ENCODE data around the gene GSC.
"Not testable (repeated sequence)": the region's sequence is repeated elsewhere in the genome, so short reads cannot be mapped to it uniquely, and the experiment has no call there.

Gene GSC

GRCh38 chr14:94801225-94801624 lies 31.3 kb upstream of the GSC start:
- Histone ChIP-seq H3K4me3 (ENCODE audit: low read length in 2 of 2) (peak overlapping the region in 1 of 2 donors; percentile 60), H3K9me3 (replicated peaks in 1 of 2; ENCODE audit: control insufficient read depth in 2 of 2, insufficient read depth in 1 of 2, low read depth in 1 of 2, low read length in 2 of 2) (no peaks in the 10 kb centered on the region), H3K36me3 (replicated peaks in 1 of 2; ENCODE audit: control insufficient read depth in 2 of 2, insufficient read depth in 2 of 2, low read length in 2 of 2) (no peaks in the 10 kb centered on the region), H3K79me1 (ENCODE audit: low read depth, low read length) (no peaks in the 10 kb centered on the region), H2BK120ac (ENCODE audit: low read depth, low read length) (no peak overlapping the region), H3K18ac (ENCODE audit: low read length) (no peak overlapping the region), H2BK15ac (ENCODE audit: low read length) (no peak overlapping the region), H3K14ac (ENCODE audit: low read length) (no peak overlapping the region), H3K23ac (ENCODE audit: low read depth, low read length, poor library complexity) (no peak overlapping the region), H2BK12ac (ENCODE audit: low read length) (no peak overlapping the region), H2AK5ac (ENCODE audit: low read depth, low read length) (no peak overlapping the region), H3K27me3 (ENCODE audit: control insufficient read depth in 3 of 3, insufficient read depth in 3 of 3, low read depth in 1 of 3, low read length in 3 of 3) (no peaks in the 10 kb centered on the region), H3K4me1 (ENCODE audit: control insufficient read depth in 2 of 2, insufficient read depth in 1 of 2, low read depth in 1 of 2, low read length in 2 of 2) (no peaks in the 10 kb centered on the region), H2AFZ (ENCODE audit: low read length) (no peak overlapping the region), H3K4me2 (ENCODE audit: insufficient read depth, low read length, poor library complexity, severe bottlenecking) (no peak overlapping the region), H3K27ac (replicated peaks; ENCODE audit: low read length) (no peak overlapping the region), H4K91ac (ENCODE audit: low read depth, low read length, poor library complexity) (no peak overlapping the region), H2BK5ac (ENCODE audit: low read length) (no peak overlapping the region), H3K9ac (ENCODE audit: low read depth, low read length, poor library complexity) (no peak overlapping the region), H3K4ac (ENCODE audit: low read length) (no peak overlapping the region), H4K8ac (ENCODE audit: low read depth, low read length) (no peak overlapping the region)
- no CpG with 5 or more reads among the region's 8 CpGs for WGBS, 2 donors (ENCODE audit: extremely low coverage in 2 of 2, insufficient read length in 2 of 2, insufficient replicate concordance in 1 of 2)
- no peak for DNase-seq (ENCODE audit: low spot score)

- no CpG with 5 or more reads among the region's 9 CpGs for WGBS, 2 donors (ENCODE audit: extremely low coverage in 2 of 2, insufficient read length in 2 of 2, insufficient replicate concordance in 1 of 2)
- H3K27me3 ChIP-seq (ENCODE audit: control insufficient read depth in 3 of 3, insufficient read depth in 3 of 3, low read depth in 1 of 3, low read length in 3 of 3): not testable (repeated sequence)
Observed at GRCh38 chr14:94800764-94801163, 30.9 kb upstream of the GSC start.

GRCh38 chr14:94797887-94798286 lies 28.0 kb upstream of the GSC start:
- Histone ChIP-seq H2AK5ac (ENCODE audit: low read depth, low read length) (no peak overlapping the region), H3K23ac (ENCODE audit: low read depth, low read length, poor library complexity) (no peak overlapping the region), H4K91ac (ENCODE audit: low read depth, low read length, poor library complexity) (no peak overlapping the region), H2BK15ac (ENCODE audit: low read length) (no peak overlapping the region), H3K27ac (replicated peaks; ENCODE audit: low read length) (no peak overlapping the region), H3K4me3 (ENCODE audit: low read length in 2 of 2) (no peak overlapping the region), H3K79me1 (ENCODE audit: low read depth, low read length) (no peaks in the 10 kb centered on the region), H2AFZ (ENCODE audit: low read length) (no peak overlapping the region), H4K8ac (ENCODE audit: low read depth, low read length) (no peak overlapping the region), H2BK120ac (ENCODE audit: low read depth, low read length) (no peak overlapping the region), H3K9me3 (replicated peaks in 1 of 2; ENCODE audit: control insufficient read depth in 2 of 2, insufficient read depth in 1 of 2, low read depth in 1 of 2, low read length in 2 of 2) (no peaks in the 10 kb centered on the region), H2BK12ac (ENCODE audit: low read length) (no peak overlapping the region), H3K4me2 (ENCODE audit: insufficient read depth, low read length, poor library complexity, severe bottlenecking) (no peak overlapping the region), H3K27me3 (ENCODE audit: control insufficient read depth in 3 of 3, insufficient read depth in 3 of 3, low read depth in 1 of 3, low read length in 3 of 3) (peaks cover 0 to 2% (median 0%) of the 10 kb centered on the region in 3 experiments), H3K9ac (ENCODE audit: low read depth, low read length, poor library complexity) (no peak overlapping the region), H3K14ac (ENCODE audit: low read length) (no peak overlapping the region), H3K18ac (ENCODE audit: low read length) (no peak overlapping the region), H2BK5ac (ENCODE audit: low read length) (no peak overlapping the region), H3K36me3 (replicated peaks in 1 of 2; ENCODE audit: control insufficient read depth in 2 of 2, insufficient read depth in 2 of 2, low read length in 2 of 2) (no peaks in the 10 kb centered on the region), H3K4me1 (ENCODE audit: control insufficient read depth in 2 of 2, insufficient read depth in 1 of 2, low read depth in 1 of 2, low read length in 2 of 2) (peaks cover 0 to 2% of the 10 kb centered on the region in 2 donors), H3K4ac (ENCODE audit: low read length) (no peak overlapping the region)
- DNase-seq (ENCODE audit: low spot score): no peak
- WGBS, 2 donors (ENCODE audit: extremely low coverage in 2 of 2, insufficient read length in 2 of 2, insufficient replicate concordance in 1 of 2): no CpG with 5 or more reads among the region's 2 CpGs

More at GRCh38 chr14:94800764-94801163, 30.9 kb upstream of the GSC start:
- not testable (repeated sequence) for H3K27ac ChIP-seq (replicated peaks; ENCODE audit: low read length); H2AFZ ChIP-seq (ENCODE audit: low read length); DNase-seq (ENCODE audit: low spot score); H3K36me3 ChIP-seq (replicated peaks in 1 of 2; ENCODE audit: control insufficient read depth in 2 of 2, insufficient read depth in 2 of 2, low read length in 2 of 2); H3K4me2 ChIP-seq (ENCODE audit: insufficient read depth, low read length, poor library complexity, severe bottlenecking); H4K8ac ChIP-seq (ENCODE audit: low read depth, low read length); H3K4me3 ChIP-seq (ENCODE audit: low read length in 2 of 2); H3K23ac ChIP-seq (ENCODE audit: low read depth, low read length, poor library complexity); H3K79me1 ChIP-seq (ENCODE audit: low read depth, low read length); H3K9ac ChIP-seq (ENCODE audit: low read depth, low read length, poor library complexity); H2BK12ac ChIP-seq (ENCODE audit: low read length); H4K91ac ChIP-seq (ENCODE audit: low read depth, low read length, poor library complexity); H3K4me1 ChIP-seq (ENCODE audit: control insufficient read depth in 2 of 2, insufficient read depth in 1 of 2, low read depth in 1 of 2, low read length in 2 of 2); H2AK5ac ChIP-seq (ENCODE audit: low read depth, low read length); H3K9me3 ChIP-seq (replicated peaks in 1 of 2; ENCODE audit: control insufficient read depth in 2 of 2, insufficient read depth in 1 of 2, low read depth in 1 of 2, low read length in 2 of 2); H2BK120ac ChIP-seq (ENCODE audit: low read depth, low read length); H2BK15ac ChIP-seq (ENCODE audit: low read length); H3K4ac ChIP-seq (ENCODE audit: low read length); H3K18ac ChIP-seq (ENCODE audit: low read length); H2BK5ac ChIP-seq (ENCODE audit: low read length); H3K14ac ChIP-seq (ENCODE audit: low read length)

- no peaks in the 10 kb centered on the region for H3K9me3 ChIP-seq (replicated peaks in 1 of 2; ENCODE audit: control insufficient read depth in 2 of 2, insufficient read depth in 1 of 2, low read depth in 1 of 2, low read length in 2 of 2)
- peaks cover 0 to 2% of the 10 kb centered on the region in 2 donors for H3K4me1 ChIP-seq (ENCODE audit: control insufficient read depth in 2 of 2, insufficient read depth in 1 of 2, low read depth in 1 of 2, low read length in 2 of 2)
- H2BK5ac ChIP-seq (ENCODE audit: low read length): no peak overlapping the region
- no peak overlapping the region for H2AK5ac ChIP-seq (ENCODE audit: low read depth, low read length)
- no peaks in the 10 kb centered on the region for H3K79me1 ChIP-seq (ENCODE audit: low read depth, low read length)
- H3K36me3 ChIP-seq (replicated peaks in 1 of 2; ENCODE audit: control insufficient read depth in 2 of 2, insufficient read depth in 2 of 2, low read length in 2 of 2): no peaks in the 10 kb centered on the region
- no peak overlapping the region for H3K4ac ChIP-seq (ENCODE audit: low read length)
- no peak overlapping the region for H4K8ac ChIP-seq (ENCODE audit: low read depth, low read length)
- H3K14ac ChIP-seq (ENCODE audit: low read length): no peak overlapping the region
- no peak overlapping the region for H3K27ac ChIP-seq (replicated peaks; ENCODE audit: low read length)
- H3K23ac ChIP-seq (ENCODE audit: low read depth, low read length, poor library complexity): no peak overlapping the region
- H3K27me3 ChIP-seq (ENCODE audit: control insufficient read depth in 3 of 3, insufficient read depth in 3 of 3, low read depth in 1 of 3, low read length in 3 of 3): peaks cover 0 to 2% (median 0%) of the 10 kb centered on the region in 3 experiments
- DNase-seq (ENCODE audit: low spot score): no peak
- H4K91ac ChIP-seq (ENCODE audit: low read depth, low read length, poor library complexity): no peak overlapping the region
- no peak overlapping the region for H3K4me2 ChIP-seq (ENCODE audit: insufficient read depth, low read length, poor library complexity, severe bottlenecking)
- no peak overlapping the region for H3K4me3 ChIP-seq (ENCODE audit: low read length in 2 of 2)
- H2BK120ac ChIP-seq (ENCODE audit: low read depth, low read length): no peak overlapping the region
- no peak overlapping the region for H2BK15ac ChIP-seq (ENCODE audit: low read length)
- no peak overlapping the region for H3K18ac ChIP-seq (ENCODE audit: low read length)
- H3K9ac ChIP-seq (ENCODE audit: low read depth, low read length, poor library complexity): no peak overlapping the region
- no peak overlapping the region for H2AFZ ChIP-seq (ENCODE audit: low read length)
- H2BK12ac ChIP-seq (ENCODE audit: low read length): no peak overlapping the region
Observed at GRCh38 chr14:94796278-94796677, 26.4 kb upstream of the GSC start.

All from neuronal stem cell (in vitro differentiated cells).